ENCODE data around the gene MAP4K2. TPM values are rescaled to one million over a fixed set of nuclear protein-coding genes. Genes with fewer than 3 reads are reported as not detected.

Gene MAP4K2
- total RNA-seq, 2 experiments from 2014 or later = 83.3 to 85.8 TPM

DNA sequence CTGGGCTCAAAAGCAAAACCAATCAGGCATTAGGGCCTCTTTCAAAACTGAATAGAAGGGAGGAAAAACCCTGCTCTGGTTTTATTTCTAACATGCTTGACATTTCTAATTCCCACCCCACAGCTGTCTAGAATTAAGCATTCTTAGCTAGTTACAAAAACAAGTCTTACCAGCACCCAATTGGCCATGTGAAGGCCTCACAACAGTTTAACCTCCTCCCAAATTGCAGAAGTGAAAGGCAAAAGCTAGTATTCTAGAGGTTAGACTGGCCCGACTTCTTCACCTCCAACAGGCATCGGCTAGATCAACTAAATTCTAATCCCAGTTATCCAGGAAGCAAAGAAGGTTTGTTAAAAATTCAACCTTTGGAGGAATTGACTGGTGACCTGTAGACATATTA is 31.2 kb downstream of the MAP4K2 start:
- no peak overlapping the region for H3K4me3 Mint-ChIP-seq
- no peak for DNase-seq
- H3K27ac Mint-ChIP-seq = peak overlapping the region; percentile 65
- H3K4me1 Mint-ChIP-seq (ENCODE audit: low read depth) = peaks cover 90% of the 10 kb centered on the region
- H3K36me3 Mint-ChIP-seq = peaks cover 91% of the 10 kb centered on the region
- H3K27me3 Mint-ChIP-seq = no peaks in the 10 kb centered on the region
- POLR2A ChIA-PET = interaction anchor here (1.5 to 1.6 kb wide), 2 partner anchors 8 to 12 kb away, joined by 3 to 9 read pairs; partner anchors contain the start of gene PYGM
- intact Hi-C loops (cut with micrococcal nuclease) = loop anchor here (10.0 kb wide), 1 partner anchor 457 kb away; the partner anchor contains the start of genes PRDX5 and TRMT112
- no peaks in the 10 kb centered on the region for H3K9me3 Mint-ChIP-seq
- CTCF ChIA-PET = interaction anchor here (1.1 to 2.1 kb wide), 3 partner anchors 28 to 467 kb away, joined by 3 to 5 read pairs (median 5); partner anchors contain the start of genes ESRRA and RASGRP2

DNA sequence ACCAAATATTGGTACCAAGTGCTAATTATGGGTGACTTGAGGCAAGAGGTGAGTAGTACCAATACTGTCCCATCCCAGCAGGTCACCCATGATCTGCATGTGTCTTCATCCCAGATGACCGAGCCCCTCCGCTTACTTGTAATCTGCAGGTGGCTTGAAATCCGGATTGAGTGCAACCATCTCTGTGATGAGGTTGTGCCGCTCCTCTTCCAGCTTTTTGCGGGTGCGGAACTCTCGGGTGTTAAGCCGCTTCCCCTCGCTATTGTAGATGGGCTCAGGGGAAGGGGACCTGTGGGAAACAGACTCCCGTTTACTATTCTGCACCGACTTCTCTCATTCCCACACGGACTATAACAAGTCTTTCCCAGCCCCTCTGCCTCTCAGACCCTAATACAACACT is 32.9 kb downstream of the MAP4K2 start:
- ChIA-PET POLR2A (no interaction called here), CTCF (interaction anchor here (1.4 kb wide), 1 partner anchor 26 kb away, joined by 4 read pairs; the partner anchor contains the start of gene RASGRP2)
- Mint-ChIP-seq H3K27ac (no peak overlapping the region), H3K27me3 (no peaks in the 10 kb centered on the region), H3K9me3 (no peaks in the 10 kb centered on the region), H3K4me1 (ENCODE audit: low read depth) (peaks cover 86% of the 10 kb centered on the region), H3K36me3 (peaks cover 85% of the 10 kb centered on the region), H3K4me3 (no peak overlapping the region)
- intact Hi-C loops (cut with micrococcal nuclease) = loop anchor here (10.0 kb wide), 1 partner anchor 455 kb away; the partner anchor contains the start of genes PRDX5 and TRMT112
- DNase-seq = no peak

DNA sequence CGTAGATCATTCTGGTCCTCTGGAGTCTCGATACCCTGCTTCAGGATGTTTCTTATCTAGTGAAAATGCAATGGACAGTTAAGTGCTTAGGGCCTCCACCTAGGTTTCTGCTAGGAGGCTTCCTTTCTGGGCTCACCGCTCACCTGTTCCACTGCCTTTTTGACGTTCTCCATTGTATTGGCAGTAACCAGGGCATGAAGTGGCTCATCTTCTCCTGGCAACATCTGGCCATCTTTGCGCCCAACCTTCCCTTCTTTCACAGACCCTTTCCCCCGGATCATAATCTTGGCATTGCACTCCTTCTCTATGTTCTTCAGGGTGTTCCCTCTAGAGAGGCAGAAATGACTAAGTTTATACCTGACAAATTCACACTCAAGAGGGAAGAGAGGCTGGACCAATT is 33.7 kb downstream of the MAP4K2 start:
- Mint-ChIP-seq H3K4me1 (ENCODE audit: low read depth) (peaks cover 86% of the 10 kb centered on the region), H3K36me3 (peaks cover 88% of the 10 kb centered on the region), H3K9me3 (no peaks in the 10 kb centered on the region), H3K27me3 (no peaks in the 10 kb centered on the region), H3K4me3 (no peak overlapping the region), H3K27ac (peak overlapping the region; percentile 5)
- ChIA-PET POLR2A (interaction anchor here (2.1 kb wide), 1 partner anchor 10 kb away, joined by 8 read pairs; the partner anchor contains the start of gene SF1), CTCF (interaction anchor here (2.4 kb wide), 1 partner anchor 80 kb away, joined by 8 read pairs; no protein-coding TSS in a partner anchor)
- intact Hi-C loops (cut with micrococcal nuclease) = no loop called here
- DNase-seq = no peak

DNA sequence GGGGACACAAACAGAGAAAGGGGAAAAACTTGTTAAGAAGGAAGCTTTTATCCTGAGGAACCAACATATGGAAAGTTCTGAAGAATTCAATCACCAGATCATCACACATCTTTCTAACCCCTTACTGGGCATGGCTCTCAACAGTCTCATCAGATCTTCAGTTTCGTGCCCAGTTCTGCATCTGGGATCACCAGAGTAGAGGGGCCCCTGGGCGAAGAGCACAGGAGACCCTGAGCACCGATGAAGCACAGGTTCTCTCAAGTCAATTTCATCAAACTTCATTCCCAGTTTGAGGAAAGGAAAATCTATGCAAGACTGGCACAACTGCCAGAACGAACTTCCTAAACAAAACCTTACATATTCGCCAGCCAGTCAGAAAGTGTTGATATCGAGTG is 34.7 kb downstream of the MAP4K2 start:
- no peaks in the 10 kb centered on the region for H3K9me3 Mint-ChIP-seq
- ChIA-PET POLR2A (interaction anchor here (2.1 kb wide), 1 partner anchor 11 kb away, joined by 8 read pairs; the partner anchor contains the start of gene SF1), CTCF (interaction anchor here (0.6 to 2.4 kb wide), 13 partner anchors 8 to 458 kb away, joined by 3 to 13 read pairs (median 5); partner anchors contain the start of genes ARL2 and RASGRP2)
- no peak for DNase-seq
- H3K27ac Mint-ChIP-seq = peak overlapping the region; percentile 85
- H3K4me3 Mint-ChIP-seq = no peak overlapping the region
- H3K4me1 Mint-ChIP-seq (ENCODE audit: low read depth) = peaks cover 87% of the 10 kb centered on the region
- intact Hi-C loops (cut with micrococcal nuclease) = no loop called here
- peaks cover 86% of the 10 kb centered on the region for H3K36me3 Mint-ChIP-seq
- H3K27me3 Mint-ChIP-seq = no peaks in the 10 kb centered on the region

DNA sequence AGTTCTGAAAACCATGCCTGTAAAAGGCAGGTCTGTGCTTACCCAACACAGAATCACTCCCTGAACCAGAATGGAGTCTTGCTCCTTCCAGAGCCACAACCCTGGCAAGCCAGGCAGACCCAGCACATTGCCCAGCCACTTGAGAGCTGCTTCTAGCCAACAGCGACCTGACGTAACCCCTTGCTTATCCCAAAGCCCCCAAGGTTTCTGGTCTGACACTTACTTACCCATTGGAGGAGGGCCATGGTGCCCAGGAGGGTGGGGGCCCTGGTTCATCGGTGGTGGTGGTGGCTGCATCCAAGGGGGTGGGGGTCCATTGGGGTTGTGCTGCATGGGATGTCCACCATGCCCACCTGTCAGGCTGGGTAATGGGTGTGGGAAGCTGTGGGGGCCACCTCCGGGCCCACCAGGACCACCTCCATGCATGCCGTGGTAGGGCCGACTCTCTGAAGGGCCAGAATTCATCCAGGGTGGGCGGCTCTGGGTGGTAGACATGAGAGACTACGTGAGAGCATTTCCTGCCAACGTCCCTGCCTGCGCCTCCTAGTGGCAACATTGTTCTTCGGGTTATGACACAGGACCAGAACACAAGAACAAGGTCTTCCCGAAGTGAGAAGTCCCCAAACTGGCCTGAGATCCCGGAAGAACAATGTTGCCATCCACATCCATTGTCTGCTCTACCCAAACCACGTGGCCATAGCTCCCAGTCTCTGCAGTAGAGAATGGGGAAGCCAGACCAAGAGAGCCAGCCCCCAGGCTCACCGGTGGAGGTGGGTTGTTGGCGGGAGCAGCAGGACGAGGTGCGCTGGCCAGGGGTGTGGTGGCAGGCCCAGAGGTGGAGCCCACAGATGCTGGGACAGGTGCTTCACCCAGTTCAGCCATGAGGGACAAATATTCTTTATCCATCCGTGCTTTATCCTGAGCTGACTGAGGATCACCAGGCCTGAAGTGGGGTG is 35.4 kb downstream of the MAP4K2 start:
- CTCF ChIA-PET = interaction anchor here (0.6 to 2.4 kb wide), 13 partner anchors 9 to 458 kb away, joined by 3 to 13 read pairs (median 5); partner anchors contain the start of genes ARL2 and RASGRP2
- Mint-ChIP-seq H3K27ac (peak overlapping the region; percentile 85), H3K27me3 (no peaks in the 10 kb centered on the region), H3K4me1 (ENCODE audit: low read depth) (peaks cover 87% of the 10 kb centered on the region), H3K4me3 (no peak overlapping the region), H3K36me3 (peaks cover 86% of the 10 kb centered on the region), H3K9me3 (no peaks in the 10 kb centered on the region)
- DNase-seq = peak; percentile 83
- POLR2A ChIA-PET = interaction anchor here (2.1 kb wide), 1 partner anchor 11 kb away, joined by 8 read pairs; the partner anchor contains the start of gene SF1
- intact Hi-C loops (cut with micrococcal nuclease) = no loop called here

DNA sequence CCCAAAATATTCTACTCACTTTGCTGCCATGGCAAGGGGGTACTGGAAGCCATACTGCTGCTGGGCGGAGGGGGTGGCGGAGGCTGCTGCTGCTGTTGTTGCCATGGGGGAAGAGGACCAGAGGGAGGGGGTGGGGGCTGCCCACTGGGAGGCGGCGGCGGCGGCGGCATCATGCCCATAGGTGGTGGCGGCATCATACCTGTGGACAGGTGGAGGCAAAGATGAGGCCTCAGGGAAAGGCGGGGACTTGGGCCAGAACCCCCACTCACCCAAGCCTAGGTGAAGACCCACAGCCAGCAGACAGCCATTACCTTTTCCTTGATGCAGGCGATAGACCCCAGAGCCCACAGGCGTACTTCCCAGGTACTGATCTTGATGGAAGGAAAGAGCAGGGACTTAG is 36.1 kb downstream of the MAP4K2 start:
- intact Hi-C loops (cut with micrococcal nuclease) = no loop called here
- DNase-seq = no peak
- no peak overlapping the region for H3K4me3 Mint-ChIP-seq
- ChIA-PET CTCF (interaction anchor here (1.6 to 2.4 kb wide), 4 partner anchors 10 to 78 kb away, joined by 4 to 13 read pairs (median 8); no protein-coding TSS in a partner anchor), POLR2A (interaction anchor here (0.9 kb wide), 1 partner anchor 8 kb away, joined by 5 read pairs; no protein-coding TSS in a partner anchor)
- H3K27me3 Mint-ChIP-seq = no peaks in the 10 kb centered on the region
- peak overlapping the region; percentile 54 for H3K27ac Mint-ChIP-seq
- H3K4me1 Mint-ChIP-seq (ENCODE audit: low read depth) = peaks cover 86% of the 10 kb centered on the region
- H3K36me3 Mint-ChIP-seq = peaks cover 84% of the 10 kb centered on the region
- no peaks in the 10 kb centered on the region for H3K9me3 Mint-ChIP-seq

DNA sequence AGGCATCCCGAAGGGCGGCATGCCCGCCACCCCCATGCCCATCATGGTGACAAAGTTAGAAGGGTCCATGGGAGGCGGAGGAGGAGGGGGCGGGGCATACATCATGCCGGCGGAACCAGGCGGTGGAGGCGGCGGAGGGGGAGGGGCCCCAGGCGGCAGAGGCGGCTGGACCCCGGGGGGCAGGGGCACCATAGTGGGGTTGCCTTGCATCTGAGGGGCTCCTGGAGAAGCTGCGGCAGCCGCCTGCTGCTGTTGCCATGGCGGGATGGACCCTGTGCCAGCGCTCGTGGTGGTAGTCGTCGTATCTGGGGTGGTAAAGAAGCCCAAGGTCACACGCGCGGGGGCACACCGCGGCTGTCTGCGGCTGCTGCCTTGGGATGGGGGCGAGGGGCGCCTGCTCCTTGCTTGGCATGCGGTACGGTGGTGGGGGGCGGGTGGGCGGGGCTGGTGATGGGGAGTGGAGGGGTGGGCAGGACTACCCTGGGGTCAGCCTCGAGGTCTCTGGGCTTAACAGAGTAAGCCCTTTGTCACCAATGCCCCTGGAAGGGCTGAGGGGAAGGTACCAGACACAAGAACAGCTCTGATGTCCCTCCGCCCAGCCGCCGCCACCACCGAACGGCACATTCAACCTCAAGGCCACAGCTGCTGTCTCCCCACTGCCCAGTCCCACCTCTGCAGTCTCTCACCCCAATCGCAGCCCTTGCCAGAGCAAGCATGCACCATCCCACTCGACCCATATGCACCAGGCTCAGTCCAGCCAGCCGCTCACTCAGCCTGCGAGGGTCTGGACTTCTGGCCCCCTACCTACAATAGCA is 37.0 kb downstream of the MAP4K2 start:
- H3K4me1 Mint-ChIP-seq (ENCODE audit: low read depth) = peaks cover 82% of the 10 kb centered on the region
- intact Hi-C loops (cut with micrococcal nuclease) = no loop called here
- no peak for DNase-seq
- H3K27me3 Mint-ChIP-seq = no peaks in the 10 kb centered on the region
- peaks cover 77% of the 10 kb centered on the region for H3K36me3 Mint-ChIP-seq
- ChIA-PET POLR2A (interaction anchor here (0.9 kb wide), 1 partner anchor 9 kb away, joined by 5 read pairs; no protein-coding TSS in a partner anchor), CTCF (interaction anchor here (1.0 kb wide), 2 partner anchors 10 to 23 kb away, joined by 3 to 5 read pairs; no protein-coding TSS in a partner anchor)
- no peak overlapping the region for H3K4me3 Mint-ChIP-seq
- no peaks in the 10 kb centered on the region for H3K9me3 Mint-ChIP-seq
- H3K27ac Mint-ChIP-seq = peak overlapping the region; percentile 51

DNA sequence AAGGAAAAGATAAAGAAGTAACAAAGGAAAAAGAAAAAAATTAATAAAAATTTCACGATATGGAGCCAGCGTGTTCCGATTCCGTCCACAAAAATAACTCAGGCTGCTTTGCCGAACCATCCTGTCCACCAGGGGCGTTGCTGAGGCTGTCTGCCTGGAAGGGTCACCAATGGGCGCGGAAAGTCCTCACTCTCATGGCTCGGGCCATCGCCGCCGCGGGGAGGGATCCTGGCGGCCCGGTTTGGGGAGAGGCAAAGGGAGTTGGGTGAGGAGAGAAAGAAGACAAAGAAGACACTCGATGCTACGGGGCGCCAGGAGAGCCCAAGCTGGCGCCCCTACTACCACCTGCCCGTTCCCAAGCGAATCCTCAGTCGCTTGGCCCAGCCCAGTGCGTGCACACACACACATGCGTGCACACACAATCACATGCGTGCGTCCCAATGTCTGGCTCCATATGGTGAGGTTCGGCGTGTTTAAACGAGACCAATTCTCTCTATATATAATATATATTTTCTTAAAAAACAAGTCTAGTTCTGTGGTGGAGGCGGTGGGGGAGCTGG is 37.6 kb downstream of the MAP4K2 start:
- Mint-ChIP-seq H3K9me3 (no peaks in the 10 kb centered on the region), H3K27me3 (no peaks in the 10 kb centered on the region), H3K36me3 (peaks cover 72% of the 10 kb centered on the region), H3K27ac (peak overlapping the region; percentile 80), H3K4me3 (no peak overlapping the region), H3K4me1 (ENCODE audit: low read depth) (peaks cover 86% of the 10 kb centered on the region)
- ChIA-PET POLR2A (interaction anchor here (2.1 kb wide), 1 partner anchor 21 kb away, joined by 6 read pairs; the partner anchor contains the start of gene RASGRP2), CTCF (interaction anchor here (1.0 to 2.4 kb wide), 3 partner anchors 11 to 22 kb away, joined by 3 to 7 read pairs (median 5); no protein-coding TSS in a partner anchor)
- intact Hi-C loops (cut with micrococcal nuclease) = no loop called here
- no peak for DNase-seq

DNA sequence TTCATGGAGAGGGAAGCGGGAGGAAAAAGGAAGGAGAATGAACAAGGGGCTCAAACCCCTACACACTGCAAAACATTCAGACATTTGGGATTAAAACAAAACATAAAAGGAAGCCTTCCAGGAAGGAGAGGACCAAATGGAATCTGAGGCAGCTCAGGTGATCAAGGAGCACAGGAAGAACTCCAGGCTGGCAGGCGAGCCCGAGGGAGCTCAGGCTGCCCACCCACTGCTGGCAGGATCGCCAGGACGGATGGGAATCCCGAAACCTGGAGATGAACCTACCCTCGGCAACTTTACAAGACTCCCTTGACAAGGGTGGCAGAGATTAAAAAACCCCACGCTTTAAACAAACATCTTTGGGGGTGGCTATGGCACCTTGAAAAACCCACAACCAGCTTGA is 38.3 kb downstream of the MAP4K2 start:
- ChIA-PET POLR2A (interaction anchor here (1.2 to 2.4 kb wide), 4 partner anchors 8 to 21 kb away, joined by 3 to 9 read pairs (median 6); partner anchors contain the start of gene RASGRP2), CTCF (interaction anchor here (0.9 to 2.4 kb wide), 3 partner anchors 12 to 76 kb away, joined by 4 to 15 read pairs (median 7); partner anchors contain the start of gene RASGRP2)
- peak overlapping the region; percentile 80 for H3K27ac Mint-ChIP-seq
- H3K4me3 Mint-ChIP-seq = peak overlapping the region; percentile 4
- peaks cover 83% of the 10 kb centered on the region for H3K4me1 Mint-ChIP-seq (ENCODE audit: low read depth)
- H3K36me3 Mint-ChIP-seq = peaks cover 67% of the 10 kb centered on the region
- intact Hi-C loops (cut with micrococcal nuclease) = no loop called here
- no peaks in the 10 kb centered on the region for H3K27me3 Mint-ChIP-seq
- no peaks in the 10 kb centered on the region for H3K9me3 Mint-ChIP-seq
- no peak for DNase-seq

DNA sequence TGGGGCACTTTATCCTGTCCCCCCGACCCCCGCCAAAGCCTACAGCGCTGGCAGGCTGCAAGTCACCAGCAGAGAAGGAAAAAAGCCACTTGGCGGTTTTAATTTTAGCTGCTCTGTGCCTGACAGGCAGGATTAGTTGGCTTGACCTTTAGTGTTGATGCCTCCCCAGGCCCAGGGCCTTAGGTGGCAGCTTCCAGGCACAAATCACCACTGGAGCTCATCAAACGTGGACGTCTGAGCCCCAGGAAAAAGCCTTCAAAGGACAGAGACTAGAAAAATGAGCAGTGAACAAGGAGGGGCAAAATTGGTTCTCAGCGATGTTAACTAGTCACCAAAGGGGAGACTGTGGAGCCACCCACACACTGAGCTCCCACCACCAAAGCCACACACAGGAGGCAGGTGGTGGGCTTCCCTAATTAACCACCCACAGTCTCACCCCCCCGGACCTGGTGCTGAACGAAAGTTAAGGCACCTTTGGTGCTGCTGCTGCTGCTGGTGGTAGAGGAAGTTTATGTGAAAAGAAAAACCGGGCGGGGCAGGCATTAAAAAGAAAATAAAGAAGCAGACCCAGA is 38.9 kb downstream of the MAP4K2 start:
- ChIA-PET CTCF (interaction anchor here (0.7 to 2.4 kb wide), 6 partner anchors 11 to 76 kb away, joined by 3 to 15 read pairs (median 4); partner anchors contain the start of gene RASGRP2), POLR2A (interaction anchor here (1.2 to 2.4 kb wide), 6 partner anchors 9 to 20 kb away, joined by 3 to 9 read pairs (median 4); partner anchors contain the start of gene RASGRP2)
- peaks cover 61% of the 10 kb centered on the region for H3K36me3 Mint-ChIP-seq
- DNase-seq = peak; percentile 50
- H3K27ac Mint-ChIP-seq = peak overlapping the region; percentile 80
- intact Hi-C loops (cut with micrococcal nuclease) = no loop called here
- no peaks in the 10 kb centered on the region for H3K27me3 Mint-ChIP-seq
- H3K9me3 Mint-ChIP-seq = no peaks in the 10 kb centered on the region
- no peak overlapping the region for H3K4me3 Mint-ChIP-seq
- peaks cover 77% of the 10 kb centered on the region for H3K4me1 Mint-ChIP-seq (ENCODE audit: low read depth)

All from activated CD4-positive, alpha-beta memory T cell treated with anti-CD3 and anti-CD28 coated beads for 36 hours (primary cell).